GM18526 (cell line): ENCODE measurements around the gene ENTPD6.

Experiments used
- POLR2A ChIP-seq: IDR thresholded peaks from 3 replicates; pipeline ENCODE4 v1.6.1; 2011; ENCODE audit not compliant: insufficient read length; ENCODE audit errors: extremely low read depth

Gene ENTPD6

GRCh38 chr20:25225642-25226432 is 30.3 kb downstream of the ENTPD6 start:
- no peak for TF ChIP-seq POLR2A

GRCh38 chr20:25226433-25227316 is 31.2 kb downstream of the ENTPD6 start:
- TF ChIP-seq POLR2A, result no peak

GRCh38 chr20:25227317-25227831 is 31.9 kb downstream of the ENTPD6 start:
- TF ChIP-seq POLR2A, result no peak

- TF ChIP-seq POLR2A, result no peak
These were observed 34.1 kb downstream of the ENTPD6 start for GRCh38 chr20:25229486-25230165.

GRCh38 chr20:25230166-25230831 is 34.8 kb downstream of the ENTPD6 start:
- TF ChIP-seq POLR2A, result no peak

- TF ChIP-seq POLR2A, result no peak
These were observed 37.7 kb downstream of the ENTPD6 start for GRCh38 chr20:25233016-25233772.

GRCh38 chr20:25236450-25237304 is 41.2 kb downstream of the ENTPD6 start:
- no peak for TF ChIP-seq POLR2A

- TF ChIP-seq POLR2A, result no peak
These were observed 42.3 kb downstream of the ENTPD6 start for GRCh38 chr20:25237610-25238318.

GRCh38 chr20:25238319-25239037 is 43.0 kb downstream of the ENTPD6 start:
- TF ChIP-seq POLR2A, result no peak

- no peak for TF ChIP-seq POLR2A
These were observed 44.2 kb downstream of the ENTPD6 start for GRCh38 chr20:25239387-25240370.

GRCh38 chr20:25242231-25242630 is 46.7 kb downstream of the ENTPD6 start:
- no peak for TF ChIP-seq POLR2A

- TF ChIP-seq POLR2A, result no peak
These were observed 48.0 kb downstream of the ENTPD6 start for GRCh38 chr20:25243416-25243979.
